ENCODE measurements around the gene GLYR1. TPM values are rescaled to one million over a fixed set of nuclear protein-coding genes. Genes with fewer than 3 reads are reported as not detected.

The GLYR1 gene
- total RNA-seq, 1 experiment from 2014 or later: 111 TPM

DNA sequence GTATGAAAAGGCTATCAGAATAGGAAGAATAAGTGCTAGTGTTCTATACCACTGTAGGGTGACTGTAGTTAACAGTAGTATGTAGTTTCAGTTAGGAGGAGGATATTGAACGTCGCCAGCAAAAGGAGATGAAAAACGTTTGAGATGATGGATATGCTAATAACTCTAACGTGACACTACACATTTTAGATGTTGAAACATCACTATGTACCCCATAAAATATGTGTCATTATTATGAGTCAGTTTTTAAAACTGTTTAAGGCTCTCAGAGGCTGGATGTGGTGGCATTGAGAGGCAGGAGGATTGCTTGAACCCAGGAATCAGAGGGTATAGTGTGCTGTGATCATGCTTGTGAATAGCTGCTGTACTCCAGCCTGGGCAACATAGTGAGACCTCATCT is 32.0 kb upstream of the GLYR1 start:
- ChIA-PET CTCF (no interaction called here), POLR2A (no interaction called here)
- peaks cover 28% of the 10 kb centered on the region for H3K36me3 ChIP-seq (ENCODE audit: control insufficient read depth, insufficient read depth, low read length)
- no peaks in the 10 kb centered on the region for H3K9me3 ChIP-seq (ENCODE audit: control insufficient read depth, insufficient read depth, low read depth, low read length)
- intact Hi-C loops (cut with micrococcal nuclease; ENCODE audit: unreplicated experiment) (no loop called here), in situ Hi-C loops (cut with HindIII; ENCODE audit: low pct_unique_long_range_greater_than_20kb, low sequenced_read_pairs) (no loop called here)
- no peak for ATAC-seq
- H3K27me3 ChIP-seq (ENCODE audit: control insufficient read depth, insufficient read depth, low read length): no peaks in the 10 kb centered on the region
- no TSS peak for BruUV-seq (replicated peaks)
- H3K4me1 ChIP-seq (ENCODE audit: control insufficient read depth, insufficient read depth, low read length): peaks cover 15% of the 10 kb centered on the region; the same call in 1 of the 2 replicates
- 0 out of 2 replicates have a peak overlapping the region, but pooled peaks have one; percentile 7 for H3K27ac ChIP-seq (ENCODE audit: low read length)
- TF ChIP-seq REST (IDR thresholded peaks at IDR 0.05; ENCODE audit: insufficient read depth in 1 of 2, low read depth in 2 of 2, low read length in 1 of 2): no peak
- TF ChIP-seq, protein P1, sequence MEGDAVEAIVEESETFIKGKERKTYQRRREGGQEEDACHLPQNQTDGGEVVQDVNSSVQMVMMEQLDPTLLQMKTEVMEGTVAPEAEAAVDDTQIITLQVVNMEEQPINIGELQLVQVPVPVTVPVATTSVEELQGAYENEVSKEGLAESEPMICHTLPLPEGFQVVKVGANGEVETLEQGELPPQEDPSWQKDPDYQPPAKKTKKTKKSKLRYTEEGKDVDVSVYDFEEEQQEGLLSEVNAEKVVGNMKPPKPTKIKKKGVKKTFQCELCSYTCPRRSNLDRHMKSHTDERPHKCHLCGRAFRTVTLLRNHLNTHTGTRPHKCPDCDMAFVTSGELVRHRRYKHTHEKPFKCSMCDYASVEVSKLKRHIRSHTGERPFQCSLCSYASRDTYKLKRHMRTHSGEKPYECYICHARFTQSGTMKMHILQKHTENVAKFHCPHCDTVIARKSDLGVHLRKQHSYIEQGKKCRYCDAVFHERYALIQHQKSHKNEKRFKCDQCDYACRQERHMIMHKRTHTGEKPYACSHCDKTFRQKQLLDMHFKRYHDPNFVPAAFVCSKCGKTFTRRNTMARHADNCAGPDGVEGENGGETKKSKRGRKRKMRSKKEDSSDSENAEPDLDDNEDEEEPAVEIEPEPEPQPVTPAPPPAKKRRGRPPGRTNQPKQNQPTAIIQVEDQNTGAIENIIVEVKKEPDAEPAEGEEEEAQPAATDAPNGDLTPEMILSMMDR (IDR thresholded peaks at IDR 0.05): no peak
- no peak for TF ChIP-seq TCF7L2 (IDR thresholded peaks at IDR 0.05; ENCODE audit: low read depth, low read length)
- TF ChIP-seq POLR2AphosphoS5 (IDR thresholded peaks at IDR 0.05; ENCODE audit: low read depth, low read length): no peak
- TF ChIP-seq SIN3A (IDR thresholded peaks at IDR 0.05; ENCODE audit: borderline replicate concordance, insufficient read depth, low read depth, low read length): no peak
- no peak overlapping the region for H3K4me3 ChIP-seq (ENCODE audit: low read depth in 2 of 2, low read length in 2 of 2)
- DNase-seq (ENCODE audit: low read depth, low spot score): no peak

DNA sequence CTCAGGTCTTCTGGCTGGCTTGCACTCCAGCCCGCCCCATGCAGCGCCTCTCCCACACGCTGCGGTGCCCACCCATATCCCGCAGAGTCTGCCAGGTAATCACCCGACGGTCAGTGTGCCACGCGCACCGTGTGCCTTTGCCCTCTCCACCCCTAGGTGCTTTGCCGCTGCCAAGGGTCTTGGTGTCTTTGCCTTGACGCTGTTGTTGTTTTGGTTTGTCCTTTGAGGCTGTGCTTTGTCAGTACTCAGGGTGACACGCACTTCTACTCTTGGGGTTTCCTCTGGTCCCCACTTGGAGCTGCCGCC is 30.2 kb upstream of the GLYR1 start:
- intact Hi-C loops (cut with micrococcal nuclease; ENCODE audit: unreplicated experiment): no loop called here
- TF ChIP-seq POLR2AphosphoS5 (IDR thresholded peaks at IDR 0.05; ENCODE audit: low read depth, low read length) (no peak), SIN3A (IDR thresholded peaks at IDR 0.05; ENCODE audit: borderline replicate concordance, insufficient read depth, low read depth, low read length) (no peak), TCF7L2 (IDR thresholded peaks at IDR 0.05; ENCODE audit: low read depth, low read length) (no peak)
- TF ChIP-seq, protein P1 (IDR thresholded peaks at IDR 0.05): no peak
- DNase-seq (ENCODE audit: low read depth, low spot score): no peak
- no peak overlapping the region for H3K27ac ChIP-seq (ENCODE audit: low read length)
- ChIA-PET CTCF (no interaction called here), POLR2A (no interaction called here)
- BruUV-seq (replicated peaks): no TSS peak
- in situ Hi-C loops (cut with HindIII; ENCODE audit: low pct_unique_long_range_greater_than_20kb, low sequenced_read_pairs): no loop called here
- H3K9me3 ChIP-seq (ENCODE audit: control insufficient read depth, insufficient read depth, low read depth, low read length): no peaks in the 10 kb centered on the region
- peaks cover 8% of the 10 kb centered on the region; the same call in 1 of the 2 replicates for H3K4me1 ChIP-seq (ENCODE audit: control insufficient read depth, insufficient read depth, low read length)
- no peak overlapping the region for H3K4me3 ChIP-seq (ENCODE audit: low read depth in 2 of 2, low read length in 2 of 2)
- no peaks in the 10 kb centered on the region for H3K27me3 ChIP-seq (ENCODE audit: control insufficient read depth, insufficient read depth, low read length)
- H3K36me3 ChIP-seq (ENCODE audit: control insufficient read depth, insufficient read depth, low read length): peaks cover 37% of the 10 kb centered on the region
- no peak for ATAC-seq
